CD4-positive, alpha-beta T cell treated with Interleukin-12 subunit alpha and Interleukin-12 subunit beta, for 1 hour (primary cell): ENCODE data around the gene RSPH1.

Experiments used
- DNase-seq: peaks from one replicate; pipeline ENCODE4 v3.0.0-alpha.2; 2020

The RSPH1 gene

GRCh38 chr21:42443181-42443785, 52.7 kb downstream of the RSPH1 start:
- DNase-seq, result no peak

- DNase-seq, result no peak
These were observed 54.1 kb downstream of the RSPH1 start for GRCh38 chr21:42441963-42442362.

DNA sequence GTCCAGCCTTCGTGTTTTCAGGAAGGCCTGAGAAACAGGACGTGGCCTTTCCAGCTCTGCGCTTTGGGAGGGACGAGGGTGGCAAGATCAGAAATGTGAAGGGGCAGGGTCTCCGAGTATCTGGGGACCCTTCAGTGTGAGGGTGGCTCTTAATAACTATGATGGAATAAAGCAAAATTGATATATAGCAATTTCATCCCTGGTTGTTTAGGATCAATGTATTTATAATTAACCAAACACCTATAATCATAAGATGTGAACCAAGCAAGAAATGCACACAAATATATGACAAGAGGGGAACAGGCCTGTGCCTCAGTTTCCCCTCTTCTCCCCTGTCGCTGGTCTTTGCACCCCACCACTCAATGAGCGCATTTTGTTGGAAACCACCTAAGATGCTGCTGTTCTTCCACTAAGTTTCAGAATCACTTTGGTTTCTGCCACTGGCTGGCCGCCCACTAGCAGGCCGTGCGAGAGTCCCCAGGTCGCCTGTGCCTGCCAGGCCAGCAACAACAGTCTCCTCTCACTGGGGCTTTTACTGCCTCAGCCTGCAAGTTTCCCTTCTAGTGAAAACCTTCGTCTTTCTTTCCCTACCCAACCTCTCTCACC, 55.7 kb downstream of the RSPH1 start:
- no peak for DNase-seq

GRCh38 chr21:42439284-42440186, 56.5 kb downstream of the RSPH1 start:
- peak; percentile 32 for DNase-seq

- DNase-seq, result no peak
These were observed 57.5 kb downstream of the RSPH1 start for GRCh38 chr21:42438316-42439205.

- DNase-seq, result no peak
These were observed 58.2 kb downstream of the RSPH1 start for GRCh38 chr21:42437786-42438185.

GRCh38 chr21:42436914-42437313, 59.1 kb downstream of the RSPH1 start:
- no peak for DNase-seq

GRCh38 chr21:42435833-42436232, 60.2 kb downstream of the RSPH1 start:
- no peak for DNase-seq

- no peak for DNase-seq
These were observed 60.6 kb downstream of the RSPH1 start for GRCh38 chr21:42435401-42435800.

- no peak for DNase-seq
These were observed 61.1 kb downstream of the RSPH1 start for GRCh38 chr21:42434884-42435283.

- DNase-seq, result no peak
These were observed 62.0 kb downstream of the RSPH1 start for GRCh38 chr21:42433946-42434551.

DNA sequence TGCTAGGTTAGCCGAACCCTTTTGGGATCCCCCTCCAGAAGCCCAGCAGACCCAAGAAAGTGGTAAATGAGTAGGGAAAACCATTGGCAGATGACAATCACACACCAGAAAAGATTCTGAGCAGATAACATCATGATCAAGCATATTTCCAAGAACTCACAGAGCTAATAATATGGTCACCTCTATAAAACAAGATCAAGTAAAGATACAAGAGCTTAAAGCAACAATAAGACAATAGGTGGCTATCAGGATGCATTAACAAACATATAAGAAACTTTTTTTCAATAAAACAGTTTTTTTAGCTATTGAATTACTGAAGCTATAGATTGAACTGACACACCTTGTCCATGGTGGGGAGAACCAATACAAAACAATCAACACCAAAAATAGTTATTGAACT, 63.3 kb downstream of the RSPH1 start:
- no peak for DNase-seq

DNA sequence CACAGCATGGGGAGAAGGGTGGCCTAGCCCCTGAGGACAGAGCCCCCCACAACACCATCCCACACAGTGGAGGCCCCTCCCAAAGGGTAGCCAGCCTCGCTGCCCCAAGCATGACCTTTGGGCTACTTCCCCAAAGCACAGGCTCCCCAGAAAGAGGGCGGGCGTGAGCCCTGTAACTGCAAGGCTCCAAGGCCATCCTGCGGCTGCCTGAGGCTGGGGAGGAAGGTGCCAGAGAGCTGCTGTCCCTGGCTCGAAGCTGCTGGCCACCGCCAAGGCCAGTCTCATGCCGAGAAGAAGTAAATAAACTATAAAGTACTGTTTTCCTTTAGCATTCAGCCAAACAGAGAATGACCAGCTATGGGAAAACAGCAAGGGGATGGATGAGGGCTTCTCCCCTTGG, 64.8 kb downstream of the RSPH1 start:
- DNase-seq, result no peak

DNA sequence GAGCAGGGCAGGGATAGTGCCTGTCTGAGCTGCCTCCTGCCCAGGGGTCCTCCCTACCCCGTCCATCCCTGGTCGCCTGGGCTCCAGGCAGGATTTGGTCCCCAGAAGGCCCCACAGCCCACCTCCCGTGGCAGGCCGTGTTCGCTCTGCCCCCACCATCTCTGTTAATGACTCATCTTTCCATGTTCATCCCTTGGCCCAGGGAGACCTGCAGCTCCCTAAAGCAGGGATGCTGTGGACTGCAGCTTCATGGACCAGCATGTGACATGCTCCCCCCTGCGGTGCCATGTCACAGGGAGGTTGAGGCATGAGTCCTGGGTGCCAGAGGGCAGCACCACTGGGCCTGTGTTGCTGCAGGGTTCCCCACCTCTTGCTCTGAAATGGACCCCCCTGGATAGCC, 65.5 kb downstream of the RSPH1 start:
- no peak for DNase-seq

GRCh38 chr21:42429856-42430255, 66.2 kb downstream of the RSPH1 start:
- no peak for DNase-seq

DNA sequence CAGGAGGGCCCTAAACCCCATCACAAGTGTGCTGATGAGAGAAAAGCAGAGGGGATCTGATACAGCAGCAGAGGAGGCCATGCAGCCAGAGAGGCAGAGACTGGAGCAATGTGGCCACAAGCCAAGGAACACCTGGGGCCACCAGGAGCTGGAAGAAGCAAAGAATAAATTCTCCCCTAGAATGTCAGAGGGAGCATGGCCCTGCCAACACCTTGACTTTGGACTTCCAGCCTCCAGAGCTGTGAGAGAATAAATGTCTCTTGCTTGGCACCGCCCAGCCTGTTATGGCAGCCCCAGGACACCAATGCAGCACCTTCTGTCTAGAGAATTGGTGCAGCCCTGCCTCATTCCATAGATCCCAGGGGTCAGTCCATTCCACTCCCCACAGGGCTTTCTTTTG, 67.0 kb downstream of the RSPH1 start:
- no peak for DNase-seq

DNA sequence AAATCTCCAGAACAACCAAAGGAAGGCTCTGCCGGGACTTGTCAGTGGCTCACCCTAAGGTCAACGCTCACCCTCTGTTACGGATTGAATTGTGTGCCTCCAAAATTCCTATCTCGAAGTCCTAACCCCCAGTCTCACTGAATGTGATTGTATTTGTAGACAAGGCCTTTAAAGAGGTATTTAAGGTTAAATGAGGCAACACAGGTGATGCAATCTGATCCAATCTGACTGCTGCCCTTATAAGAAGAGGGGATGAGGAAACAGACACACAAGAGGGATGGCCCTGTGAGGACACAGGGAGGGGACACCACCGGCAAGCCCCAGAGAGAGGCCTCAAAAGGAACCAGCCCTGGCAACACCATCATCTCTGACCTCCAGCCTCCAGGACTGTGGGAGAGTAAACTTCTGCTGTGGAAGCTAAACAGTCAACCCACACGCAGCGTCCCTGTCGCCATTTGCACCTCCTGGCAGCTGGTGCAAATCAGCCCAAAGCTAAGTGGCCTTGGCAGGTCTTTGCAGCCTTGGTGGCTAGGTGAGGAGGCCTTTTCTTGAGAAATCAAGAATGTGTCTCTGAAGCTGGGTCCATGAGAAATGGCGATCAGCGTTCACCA, 68.1 kb downstream of the RSPH1 start:
- no peak for DNase-seq

DNA sequence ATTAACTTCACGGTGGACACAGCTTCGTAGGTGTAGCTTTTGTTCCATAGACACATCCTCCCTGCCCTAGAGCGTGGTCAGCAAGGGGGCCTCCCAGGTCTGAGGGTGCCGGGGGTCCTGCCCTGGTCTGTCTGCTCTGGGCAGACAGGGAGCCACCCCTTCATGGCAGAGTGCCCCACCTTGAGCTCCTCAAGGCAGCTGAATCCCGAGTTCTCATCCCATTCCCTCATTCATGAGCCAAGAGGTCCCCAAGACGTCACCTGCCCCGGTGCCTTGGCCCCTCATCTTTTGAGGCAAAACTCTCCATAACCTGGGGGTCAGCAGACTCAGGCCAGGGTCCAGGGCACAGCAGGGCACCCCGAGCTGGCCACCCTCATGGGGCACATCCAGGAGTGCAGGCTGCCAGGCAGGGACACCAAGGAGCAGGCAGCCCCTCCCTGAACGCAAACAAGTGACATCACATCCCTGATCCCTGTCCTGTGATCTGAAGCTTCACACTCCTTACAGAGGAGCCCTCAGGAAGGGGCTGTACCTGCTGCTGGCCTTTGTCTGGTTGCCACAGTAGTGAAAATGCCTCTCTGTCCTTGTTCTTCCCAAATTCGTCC, 69.0 kb downstream of the RSPH1 start:
- DNase-seq, result no peak

DNA sequence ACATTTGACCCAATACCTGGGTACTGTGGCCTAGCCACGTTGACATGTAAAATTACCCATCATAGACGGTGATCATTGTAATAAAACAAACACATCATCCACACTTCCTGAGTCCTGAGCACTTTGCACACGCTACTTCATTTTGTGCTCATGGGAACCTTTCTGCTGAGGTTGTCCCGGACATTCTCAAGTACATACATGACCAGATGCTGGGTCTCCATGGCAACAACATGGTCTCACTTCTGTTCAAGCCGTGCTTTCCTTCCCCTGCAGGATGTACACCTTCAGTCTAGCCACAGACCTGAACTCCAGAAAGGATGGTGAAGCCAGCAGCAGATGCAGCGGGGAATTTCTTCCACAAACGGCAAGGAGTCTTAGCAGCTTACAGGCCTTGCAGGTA, 69.6 kb downstream of the RSPH1 start:
- DNase-seq, result no peak

- DNase-seq, result no peak
These were observed 70.4 kb downstream of the RSPH1 start for GRCh38 chr21:42425591-42425990.

DNA sequence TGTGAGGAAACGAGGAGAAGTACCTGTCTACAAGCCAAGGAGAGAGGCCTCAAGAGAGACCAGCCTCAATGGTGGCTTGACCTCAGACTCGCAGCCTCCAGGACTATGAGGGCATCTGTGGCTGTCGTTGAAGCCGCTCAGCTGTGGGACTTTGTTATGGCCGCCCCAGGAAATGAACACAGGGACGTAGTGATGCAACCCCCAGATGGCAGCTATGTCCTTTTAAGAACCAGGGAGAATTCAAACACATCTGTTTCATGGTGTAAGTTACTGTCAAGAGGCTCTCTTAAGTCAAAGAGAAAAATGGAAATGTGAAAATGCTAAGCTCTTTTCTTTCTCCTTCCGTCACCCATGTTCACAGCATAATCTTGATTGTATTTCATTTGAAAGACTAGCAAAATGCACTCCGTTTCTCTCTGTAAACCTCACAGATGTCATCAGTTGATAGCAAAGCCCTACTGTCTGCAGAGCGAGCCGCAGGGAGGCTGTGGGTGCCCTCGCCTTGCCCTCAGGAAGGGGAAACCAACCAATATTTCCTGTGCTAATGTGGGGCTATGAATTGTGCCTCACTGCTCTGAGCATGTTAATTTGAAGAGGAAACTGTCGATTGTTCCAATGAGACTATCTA, 71.0 kb downstream of the RSPH1 start:
- peak; percentile 84 for DNase-seq
